CD4-positive, alpha-beta T cell treated with Interferon gamma for 1 hour (primary cell): ENCODE results near the gene CCDC34.
"Not testable (repeated sequence)": the region's sequence is repeated elsewhere in the genome, so short reads cannot be mapped to it uniquely, and the experiment has no call there.

Experiments
- DNase-seq: peaks from one replicate; pipeline ENCODE4 v3.0.0-alpha.2; 2020

Gene CCDC34

GRCh38 chr11:27357250-27357649, 5.8 kb downstream of the CCDC34 start:
- DNase-seq = no peak

GRCh38 chr11:27356624-27357222, 6.3 kb downstream of the CCDC34 start:
- DNase-seq = no peak

- no peak for DNase-seq
These were observed 7.4 kb downstream of the CCDC34 start for GRCh38 chr11:27355575-27356104.

- DNase-seq = no peak
These were observed 8.6 kb downstream of the CCDC34 start for GRCh38 chr11:27354359-27354965.

DNA sequence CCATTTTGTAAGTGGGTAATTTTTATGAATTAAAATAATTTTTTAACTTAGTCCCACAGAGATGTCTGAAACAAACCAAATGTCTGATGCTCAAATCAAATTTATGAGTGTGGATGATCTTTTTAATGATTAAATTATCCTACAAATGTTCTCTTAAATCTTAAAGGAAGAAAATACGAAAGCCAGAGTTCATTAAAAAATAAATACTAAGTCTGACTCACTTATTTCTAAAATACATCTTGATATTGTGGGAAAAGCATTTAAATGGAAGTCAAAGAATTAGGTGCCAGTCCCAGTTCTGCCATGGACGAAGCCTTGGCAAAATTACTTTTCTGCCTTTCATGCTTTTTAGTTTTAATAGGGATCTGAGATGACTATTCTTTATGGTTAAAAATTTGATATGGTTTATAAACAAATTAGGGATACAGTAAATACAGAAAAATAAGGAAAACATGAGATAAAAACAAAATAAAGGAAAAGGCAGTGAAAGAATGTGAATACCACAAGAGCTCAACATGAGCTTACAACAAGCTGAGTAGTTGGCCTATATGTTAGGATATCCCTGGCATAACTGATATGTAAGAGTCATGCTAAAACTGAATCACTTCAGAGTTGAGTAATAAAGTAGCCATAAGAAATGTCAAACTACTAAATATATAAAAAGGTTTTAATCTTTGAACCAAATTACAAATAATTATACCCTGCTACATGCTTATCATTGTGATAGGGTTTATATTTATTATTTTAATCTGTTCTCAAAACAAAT, 9.2 kb downstream of the CCDC34 start:
- no peak for DNase-seq

DNA sequence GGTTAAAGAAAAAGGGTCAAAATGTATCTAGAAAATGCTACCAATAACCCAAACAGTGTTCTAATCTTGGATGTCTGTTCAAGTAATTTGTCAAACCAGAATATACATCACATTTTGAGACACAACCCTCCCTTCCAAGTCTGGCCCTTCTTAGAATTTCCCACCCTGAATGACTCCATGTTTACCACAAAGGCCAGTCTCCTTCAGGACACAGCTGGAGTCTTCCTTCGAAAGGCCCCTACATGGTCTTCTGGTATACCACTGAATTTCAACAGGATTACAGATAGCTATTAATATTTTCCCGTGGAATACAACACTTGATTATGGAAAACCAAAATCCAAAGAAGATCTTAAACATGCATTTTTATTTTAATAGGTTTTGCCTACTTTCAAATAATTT, 10.2 kb downstream of the CCDC34 start:
- no peak for DNase-seq

- DNase-seq = no peak
These were observed 12.5 kb downstream of the CCDC34 start for GRCh38 chr11:27350511-27350910.

GRCh38 chr11:27349919-27350318, 13.1 kb downstream of the CCDC34 start:
- DNase-seq = no peak

- no peak for DNase-seq
These were observed 14.6 kb downstream of the CCDC34 start for GRCh38 chr11:27348340-27348873.

GRCh38 chr11:27347359-27348339, 15.4 kb downstream of the CCDC34 start:
- DNase-seq = no peak

- no peak for DNase-seq
These were observed 23.1 kb downstream of the CCDC34 start for GRCh38 chr11:27339941-27340340.

DNA sequence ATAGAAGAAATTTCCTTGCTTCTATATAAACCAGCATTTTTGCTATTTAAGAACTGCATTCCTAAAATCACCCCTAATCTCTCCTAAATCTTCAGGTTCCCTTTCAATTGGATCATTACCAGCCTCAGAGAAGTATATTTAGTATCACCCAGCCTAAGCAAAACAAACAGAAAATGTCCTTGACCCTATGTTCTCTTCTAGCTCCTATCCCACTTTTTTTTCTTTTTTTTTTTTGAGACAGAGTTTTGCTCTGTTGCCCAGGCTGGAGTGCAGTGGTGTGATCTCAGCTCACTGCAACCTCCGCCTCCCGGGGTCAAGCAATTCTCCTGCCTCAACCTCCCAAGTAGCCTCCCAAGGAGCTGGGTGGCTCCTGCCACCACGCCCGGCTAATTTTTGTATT, 28.3 kb downstream of the CCDC34 start:
- DNase-seq = not testable (repeated sequence)

DNA sequence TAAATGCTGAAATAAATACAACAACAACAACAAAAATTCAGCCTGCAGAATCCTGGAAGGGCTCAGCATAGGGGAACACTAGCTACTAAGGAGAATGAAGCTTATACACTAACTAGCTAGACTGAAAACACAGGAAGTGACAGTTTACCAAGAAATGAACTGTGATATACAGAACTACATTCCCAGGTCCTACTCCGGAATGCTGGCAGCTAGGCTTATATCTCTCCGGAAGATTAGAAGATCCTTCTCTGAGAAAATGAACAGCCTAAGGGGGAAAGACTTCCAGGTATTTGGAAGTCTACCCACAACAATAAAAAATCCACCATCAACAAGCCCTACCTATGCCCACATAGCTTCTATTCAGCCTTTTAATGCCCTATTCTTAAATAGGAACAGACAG, 31.0 kb downstream of the CCDC34 start:
- DNase-seq = no peak

DNA sequence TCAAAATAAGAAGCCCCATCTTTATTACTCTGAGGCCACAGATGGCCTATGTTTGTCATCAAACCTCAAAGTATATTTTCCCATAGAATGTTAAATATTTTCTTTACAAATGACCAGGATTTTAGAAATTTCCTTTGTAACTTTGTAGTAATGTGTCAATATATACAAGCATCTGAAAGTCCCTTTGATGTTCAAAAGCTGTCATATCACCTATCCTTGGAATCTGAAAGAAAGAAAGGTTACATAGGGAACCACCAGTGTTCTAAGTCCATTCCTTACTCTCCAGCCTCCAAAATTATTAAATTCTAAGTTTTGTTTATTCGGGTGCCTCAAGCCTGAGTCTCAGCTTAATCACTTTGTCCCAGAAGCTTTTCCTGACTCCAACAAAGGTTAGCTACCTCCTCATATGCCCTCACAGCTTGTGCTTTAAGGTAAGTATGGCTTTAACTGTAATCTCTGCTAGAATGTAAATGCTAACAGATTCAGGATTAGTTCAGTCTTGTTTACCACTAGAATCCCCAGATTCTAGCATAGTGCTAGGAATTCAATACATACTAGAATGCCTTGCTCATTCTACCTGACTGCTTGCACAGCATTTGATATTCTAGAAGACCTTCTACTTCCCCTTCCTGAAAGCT, 32.3 kb downstream of the CCDC34 start:
- DNase-seq = no peak

- DNase-seq = no peak
These were observed 33.0 kb downstream of the CCDC34 start for GRCh38 chr11:27329867-27330632.

DNA sequence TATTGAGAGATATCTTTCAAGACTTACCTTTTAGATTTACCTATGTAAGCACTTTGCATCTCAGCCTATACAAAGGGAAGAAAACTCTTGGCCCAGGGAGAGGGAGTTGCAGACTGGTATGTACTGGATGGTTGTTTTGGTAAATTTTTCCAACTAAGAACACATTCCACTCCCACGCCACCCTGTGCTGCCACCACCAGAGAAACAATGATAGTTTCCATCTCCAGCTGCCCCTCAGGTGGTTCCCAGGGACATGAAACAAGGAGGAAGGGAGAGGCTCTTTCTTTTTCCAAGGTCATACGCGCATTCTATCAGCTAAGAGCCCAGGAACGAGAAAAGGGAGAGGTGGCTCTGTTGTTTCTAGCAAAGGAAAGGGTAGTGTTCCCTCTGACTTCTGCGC, 34.4 kb downstream of the CCDC34 start:
- no peak for DNase-seq

- DNase-seq = not testable (repeated sequence)
These were observed 36.0 kb downstream of the CCDC34 start for GRCh38 chr11:27327064-27327463.

- DNase-seq = not testable (repeated sequence)
These were observed 40.8 kb downstream of the CCDC34 start for GRCh38 chr11:27322196-27322595.

GRCh38 chr11:27321340-27321739, 41.7 kb downstream of the CCDC34 start:
- DNase-seq = not testable (repeated sequence)

GRCh38 chr11:27319072-27319471, 43.9 kb downstream of the CCDC34 start:
- no peak for DNase-seq

DNA sequence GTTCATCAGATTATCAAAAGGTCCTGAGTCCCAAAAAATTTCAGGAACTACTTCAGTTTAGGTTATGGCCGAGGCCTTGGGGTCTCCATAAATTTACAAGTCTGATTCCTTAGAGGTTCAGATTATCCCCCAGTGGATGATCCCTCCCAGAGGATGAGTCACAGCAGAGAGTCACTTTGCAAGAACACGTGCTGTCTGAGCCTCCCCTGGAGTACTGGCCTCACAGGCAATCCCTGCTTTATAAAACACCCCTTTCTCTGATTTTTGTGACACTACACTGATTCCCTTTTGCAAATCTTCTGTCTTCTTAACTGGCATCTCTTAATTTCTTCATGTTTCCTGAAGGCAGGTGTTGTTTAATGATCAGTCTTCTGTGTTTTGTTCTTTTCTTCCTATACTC, 45.3 kb downstream of the CCDC34 start:
- DNase-seq = no peak
